AG09319 (cell line): Measurements from ENCODE around the gene ELOVL3.
"Not testable (repeated sequence)": the region's sequence is repeated elsewhere in the genome, so short reads cannot be mapped to it uniquely, and the experiment has no call there.

Experiments
- DNase-seq: peaks from one replicate; pipeline ENCODE4 v3.0.0-alpha.2; 2010; ENCODE audit warnings: low read depth; ENCODE audit errors: extremely low read depth
- TF ChIP-seq, protein P1 (sequence below): IDR thresholded peaks from 2 replicates; pipeline ENCODE4 v1.5.1; 2011; ENCODE audit warnings: low read depth, mild to moderate bottlenecking, inconsistent platforms, low read length, moderate library complexity

The ELOVL3 gene

GRCh38 chr10:102245082-102245931 lies 19.2 kb downstream of the ELOVL3 start, which contains the start of gene GBF1:
Gene GBF1, plus strand, starts transcription at chr10:102245532. Its CDS starts 13,407 bp downstream, at chr10:102258939.
- DNase-seq: peak; percentile 99
- TF ChIP-seq, protein P1, sequence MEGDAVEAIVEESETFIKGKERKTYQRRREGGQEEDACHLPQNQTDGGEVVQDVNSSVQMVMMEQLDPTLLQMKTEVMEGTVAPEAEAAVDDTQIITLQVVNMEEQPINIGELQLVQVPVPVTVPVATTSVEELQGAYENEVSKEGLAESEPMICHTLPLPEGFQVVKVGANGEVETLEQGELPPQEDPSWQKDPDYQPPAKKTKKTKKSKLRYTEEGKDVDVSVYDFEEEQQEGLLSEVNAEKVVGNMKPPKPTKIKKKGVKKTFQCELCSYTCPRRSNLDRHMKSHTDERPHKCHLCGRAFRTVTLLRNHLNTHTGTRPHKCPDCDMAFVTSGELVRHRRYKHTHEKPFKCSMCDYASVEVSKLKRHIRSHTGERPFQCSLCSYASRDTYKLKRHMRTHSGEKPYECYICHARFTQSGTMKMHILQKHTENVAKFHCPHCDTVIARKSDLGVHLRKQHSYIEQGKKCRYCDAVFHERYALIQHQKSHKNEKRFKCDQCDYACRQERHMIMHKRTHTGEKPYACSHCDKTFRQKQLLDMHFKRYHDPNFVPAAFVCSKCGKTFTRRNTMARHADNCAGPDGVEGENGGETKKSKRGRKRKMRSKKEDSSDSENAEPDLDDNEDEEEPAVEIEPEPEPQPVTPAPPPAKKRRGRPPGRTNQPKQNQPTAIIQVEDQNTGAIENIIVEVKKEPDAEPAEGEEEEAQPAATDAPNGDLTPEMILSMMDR: no peak

GRCh38 chr10:102245932-102246251 lies 19.8 kb downstream of the ELOVL3 start:
- TF ChIP-seq, protein P1: no peak
- no peak for DNase-seq

GRCh38 chr10:102246261-102246660 lies 20.2 kb downstream of the ELOVL3 start:
- no peak for DNase-seq

GRCh38 chr10:102247734-102248133 lies 21.6 kb downstream of the ELOVL3 start:
- TF ChIP-seq, protein P1: no peak
- no peak for DNase-seq

More at GRCh38 chr10:102246261-102246660, 20.2 kb downstream of the ELOVL3 start:
- TF ChIP-seq, protein P1: no peak

DNA sequence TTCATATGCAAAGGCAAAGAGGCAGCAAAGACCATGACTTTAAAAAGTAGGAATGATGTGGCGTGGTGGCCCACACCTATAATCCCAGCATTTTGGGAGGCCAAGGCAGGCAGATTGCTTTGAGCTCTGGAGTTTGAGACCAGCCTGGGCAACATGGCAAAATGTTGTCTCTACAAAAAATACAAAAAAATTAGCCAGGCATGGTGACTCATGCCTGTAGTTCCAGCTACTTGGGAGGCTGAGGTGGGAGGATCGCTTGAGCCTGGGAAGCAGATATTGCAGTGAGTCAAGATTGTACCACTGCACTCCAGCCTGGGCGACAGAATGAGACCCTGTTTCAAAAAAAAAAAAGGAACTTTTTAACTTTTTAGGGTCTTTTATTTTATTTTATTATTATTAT lies 26.4 kb downstream of the ELOVL3 start:
- not testable (repeated sequence) for DNase-seq

GRCh38 chr10:102254426-102254825 lies 28.3 kb downstream of the ELOVL3 start:
- TF ChIP-seq, protein P1: no peak
- DNase-seq: no peak

DNA sequence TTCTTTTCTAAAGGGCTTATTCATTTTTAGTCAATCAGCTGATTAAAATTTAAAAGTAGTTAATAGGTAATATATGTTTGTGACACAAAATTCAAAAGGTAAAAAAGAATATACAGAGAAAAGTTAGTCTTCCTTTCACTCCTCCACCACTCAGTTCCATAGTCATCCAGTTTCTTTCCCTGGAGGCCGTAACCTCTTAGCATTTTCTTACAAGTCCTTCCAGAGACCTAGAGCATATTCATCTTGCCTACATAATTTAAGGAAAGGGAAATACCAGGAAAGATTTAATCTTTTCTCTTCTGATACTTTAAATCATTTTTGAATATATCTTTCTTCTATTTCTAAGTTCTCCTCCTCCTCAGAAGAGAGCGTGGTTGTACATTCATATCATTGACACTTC lies 29.3 kb downstream of the ELOVL3 start:
- DNase-seq: no peak
- TF ChIP-seq, protein P1: no peak

DNA sequence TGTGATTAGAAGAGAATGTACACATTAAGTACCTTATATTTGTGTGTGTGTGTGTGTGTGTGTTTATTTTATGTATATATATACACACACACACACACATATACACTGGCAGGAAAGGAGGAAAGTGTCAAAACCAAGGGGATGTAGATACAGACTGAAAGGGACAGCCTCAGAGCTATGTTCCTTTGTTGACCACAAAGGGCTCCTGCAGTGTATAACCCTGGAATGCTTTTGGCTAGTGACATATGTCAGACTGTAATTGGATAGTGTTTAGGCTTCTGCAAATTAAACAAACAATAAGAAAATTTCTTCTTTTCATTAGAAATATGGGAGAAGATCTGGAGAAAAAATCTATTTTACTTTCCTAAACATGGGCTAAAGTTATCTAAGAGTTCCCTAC lies 35.1 kb downstream of the ELOVL3 start:
- DNase-seq: no peak
- TF ChIP-seq, protein P1: no peak
